GM23248 (cell line): Measurements from ENCODE around the gene CP. TPM values are rescaled to one million over a fixed set of nuclear protein-coding genes. Genes with fewer than 3 reads are reported as not detected.

Experiments used
- DNase-seq: peaks from one replicate; pipeline ENCODE4 v3.0.0-alpha.2; 2015
- H2AFZ ChIP-seq: fragments of 200-600 bp; sonication (generic); 2 replicates; pipeline ENCODE4 v1.6.1; 2016; ENCODE audit warnings: antibody characterized with exemption
- H3F3A ChIP-seq: fragments of 200-600 bp; sonication (generic); 2 replicates; pipeline ENCODE4 v1.6.1; 2016; ENCODE audit warnings: mild to moderate bottlenecking, antibody characterized with exemption, mixed run types; ENCODE audit not compliant: insufficient read depth
- H3K27ac ChIP-seq: fragments of 200-600 bp; sonication (generic); 2 replicates; pipeline ENCODE4 v1.5.1; 2016; ENCODE audit warnings: mild to moderate bottlenecking
- H3K27me3 ChIP-seq: fragments of 200-600 bp; sonication (generic); replicated peaks from 2 replicates; pipeline ENCODE4 v1.6.1; 2016; ENCODE audit warnings: mild to moderate bottlenecking; ENCODE audit not compliant: insufficient read depth
- H3K36me3 ChIP-seq: fragments of 200-600 bp; sonication (generic); 2 replicates; pipeline ENCODE4 v1.6.1; 2016; ENCODE audit warnings: low read depth, mild to moderate bottlenecking
- H3K4me1 ChIP-seq: fragments of 200-600 bp; sonication (generic); 2 replicates; pipeline ENCODE4 v1.6.1; 2016; ENCODE audit warnings: mild to moderate bottlenecking; ENCODE audit not compliant: insufficient read depth
- H3K4me2 ChIP-seq: fragments of 200-600 bp; sonication (generic); one replicate; pipeline ENCODE4 v1.6.1; 2016; ENCODE audit warnings: mild to moderate bottlenecking; ENCODE audit not compliant: unreplicated experiment
- H3K4me3 ChIP-seq: fragments of 200-600 bp; sonication (generic); 2 replicates; pipeline ENCODE4 v1.5.1; 2016; ENCODE audit warnings: mild to moderate bottlenecking
- H3K79me2 ChIP-seq: fragments of 200-600 bp; sonication (generic); 2 replicates; pipeline ENCODE4 v1.6.1; 2016; ENCODE audit warnings: mild to moderate bottlenecking; ENCODE audit not compliant: insufficient read depth
- H3K9ac ChIP-seq: fragments of 200-600 bp; sonication (generic); 2 replicates; pipeline ENCODE4 v1.6.1; 2016; ENCODE audit warnings: mild to moderate bottlenecking
- H3K9me2 ChIP-seq: fragments of 200-600 bp; sonication (generic); 2 replicates; pipeline ENCODE4 v1.6.1; 2016; ENCODE audit warnings: mixed run types, mild to moderate bottlenecking, moderate library complexity; ENCODE audit not compliant: insufficient read depth
- H3K9me3 ChIP-seq: fragments of 200-600 bp; sonication (generic); one replicate; pipeline ENCODE4 v1.6.1; 2017; ENCODE audit warnings: low read depth
- H4K20me1 ChIP-seq: fragments of 200-600 bp; sonication (generic); 2 replicates; pipeline ENCODE4 v1.6.0; 2016; ENCODE audit not compliant: insufficient read depth
- EZH2 ChIP-seq: fragments of 200-600 bp; sonication (generic); IDR thresholded peaks from 2 replicates; pipeline ENCODE4 v1.6.1; 2018; ENCODE audit warnings: antibody characterized with exemption, mild to moderate bottlenecking; ENCODE audit not compliant: insufficient read depth, poor library complexity, severe bottlenecking
- EZH2phosphoT487 ChIP-seq: fragments of 200-600 bp; sonication (generic); IDR thresholded peaks from 2 replicates; pipeline ENCODE4 v1.6.1; 2018; ENCODE audit warnings: antibody characterized with exemption, moderate library complexity, mild to moderate bottlenecking, low read depth; ENCODE audit not compliant: insufficient read depth
- WGBS, 2 experiments: methylation state at CpG; one replicate each; pipeline ENCODE4 v1.1.6; 2015 to 2017; ENCODE audit warnings: low lambda C conversion rate in 2 of 2, low coverage in 1 of 2; ENCODE audit errors: missing lambda C conversion rate in 2 of 2; 5-methylcytosine and 5-hydroxymethylcytosine counted together
- in situ Hi-C: fragments of 300-500 bp; cut with MboI; formaldehyde crosslinking; loops from 2 replicates; pipeline ENCODE4 v1.15.0; 2020
- polyA plus RNA-seq: library from polyadenylated mRNA; unstranded; fragments of >200 nt; fragmentation: Nextera tagmentation; extraction: Ambion mirVana; gene quantifications from 2 replicates; pipeline ENCODE4 v1.2.1, GENCODE V29; 2016
- total RNA-seq: library from RNA; depleted of rRNA; stranded (reverse); fragments of >200 nt; shearing (Covaris generic); gene quantifications from 2 replicates; pipeline ENCODE4 v1.2.3, GENCODE V29; 2014

CP gene
- total and polyA plus RNA-seq, 2 experiments from 2014 or later = not detected

DNA sequence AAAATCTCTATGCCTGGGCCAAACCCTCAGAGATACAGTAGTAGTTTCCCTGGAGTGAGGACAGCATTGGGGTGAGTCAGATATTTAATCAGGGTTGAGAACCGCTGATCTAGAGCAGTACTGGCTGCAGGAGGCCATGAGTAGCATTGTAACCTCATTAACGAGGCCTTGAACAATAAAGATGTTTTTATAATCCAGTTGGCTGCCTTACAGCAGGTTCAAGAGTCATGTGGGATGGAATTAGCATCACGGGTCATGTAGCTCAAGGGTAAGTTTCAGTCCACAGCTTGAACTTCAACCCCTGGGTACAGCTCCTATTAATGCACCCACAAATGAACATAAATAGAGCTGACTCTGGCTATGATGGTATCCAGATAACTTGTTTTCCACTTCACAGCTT, 87.1 kb downstream of the CP start:
- Histone ChIP-seq H3K27me3 (no peaks in the 10 kb centered on the region), H3K79me2 (peaks cover 87% of the 10 kb centered on the region), H3K9ac (no peak overlapping the region), H2AFZ (no peak overlapping the region), H3F3A (peaks cover 20% of the 10 kb centered on the region), H3K4me1 (peaks cover 19% of the 10 kb centered on the region), H3K4me2 (no peak overlapping the region), H4K20me1 (no peaks in the 10 kb centered on the region), H3K9me3 (no peaks in the 10 kb centered on the region), H3K36me3 (no peaks in the 10 kb centered on the region), H3K4me3 (no peak overlapping the region), H3K9me2 (no peaks in the 10 kb centered on the region), H3K27ac (no peak overlapping the region)
- in situ Hi-C loops = no loop called here
- peak; percentile 13 for DNase-seq
- WGBS, 2 experiments = 89 to 91% methylated on average over 3 of the region's 3 CpGs
- TF ChIP-seq EZH2phosphoT487 = no peak
- TF ChIP-seq EZH2 = no peak

DNA sequence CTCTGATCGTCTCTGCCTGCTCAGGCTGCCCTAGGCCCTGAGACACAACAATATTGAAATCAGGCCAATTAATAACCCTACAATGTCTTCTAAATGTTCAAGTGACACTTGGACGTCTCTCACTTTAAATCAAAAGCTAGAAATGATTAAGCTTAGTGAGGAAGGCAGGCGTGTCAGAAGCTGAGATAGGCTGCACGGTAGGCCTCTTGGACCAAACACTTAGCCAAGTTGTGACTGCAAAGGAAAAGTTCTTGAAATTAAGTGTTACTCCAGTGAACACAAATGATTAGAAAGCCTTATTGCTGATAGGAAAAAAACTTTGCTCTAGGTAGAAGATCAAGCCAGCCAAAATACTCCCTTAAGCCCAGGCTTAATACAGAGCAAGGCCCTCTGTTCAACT, 90.0 kb downstream of the CP start:
- no peaks in the 10 kb centered on the region for H4K20me1 ChIP-seq
- H3K9me2 ChIP-seq = no peaks in the 10 kb centered on the region
- peak overlapping the region; percentile 90 for H3K4me2 ChIP-seq
- 35 to 40% methylated on average over 4 of the region's 4 CpGs for WGBS, 2 experiments
- peak overlapping the region; percentile 13; the same call in 1 of the 2 replicates for H3K27ac ChIP-seq
- H3K4me1 ChIP-seq = peaks cover 23% of the 10 kb centered on the region
- H3F3A ChIP-seq = peaks cover 20% of the 10 kb centered on the region
- peak overlapping the region; percentile 12; the same call in 1 of the 2 replicates for H3K9ac ChIP-seq
- H2AFZ ChIP-seq = peak overlapping the region; percentile 44
- no peaks in the 10 kb centered on the region for H3K27me3 ChIP-seq
- peak overlapping the region; percentile 90 for H3K4me3 ChIP-seq
- H3K79me2 ChIP-seq = peaks cover 67% of the 10 kb centered on the region
- peak; percentile 13 for DNase-seq
- H3K9me3 ChIP-seq = no peaks in the 10 kb centered on the region
- H3K36me3 ChIP-seq = no peaks in the 10 kb centered on the region
- in situ Hi-C loops = no loop called here
- no peak for TF ChIP-seq EZH2
- TF ChIP-seq EZH2phosphoT487 = no peak

DNA sequence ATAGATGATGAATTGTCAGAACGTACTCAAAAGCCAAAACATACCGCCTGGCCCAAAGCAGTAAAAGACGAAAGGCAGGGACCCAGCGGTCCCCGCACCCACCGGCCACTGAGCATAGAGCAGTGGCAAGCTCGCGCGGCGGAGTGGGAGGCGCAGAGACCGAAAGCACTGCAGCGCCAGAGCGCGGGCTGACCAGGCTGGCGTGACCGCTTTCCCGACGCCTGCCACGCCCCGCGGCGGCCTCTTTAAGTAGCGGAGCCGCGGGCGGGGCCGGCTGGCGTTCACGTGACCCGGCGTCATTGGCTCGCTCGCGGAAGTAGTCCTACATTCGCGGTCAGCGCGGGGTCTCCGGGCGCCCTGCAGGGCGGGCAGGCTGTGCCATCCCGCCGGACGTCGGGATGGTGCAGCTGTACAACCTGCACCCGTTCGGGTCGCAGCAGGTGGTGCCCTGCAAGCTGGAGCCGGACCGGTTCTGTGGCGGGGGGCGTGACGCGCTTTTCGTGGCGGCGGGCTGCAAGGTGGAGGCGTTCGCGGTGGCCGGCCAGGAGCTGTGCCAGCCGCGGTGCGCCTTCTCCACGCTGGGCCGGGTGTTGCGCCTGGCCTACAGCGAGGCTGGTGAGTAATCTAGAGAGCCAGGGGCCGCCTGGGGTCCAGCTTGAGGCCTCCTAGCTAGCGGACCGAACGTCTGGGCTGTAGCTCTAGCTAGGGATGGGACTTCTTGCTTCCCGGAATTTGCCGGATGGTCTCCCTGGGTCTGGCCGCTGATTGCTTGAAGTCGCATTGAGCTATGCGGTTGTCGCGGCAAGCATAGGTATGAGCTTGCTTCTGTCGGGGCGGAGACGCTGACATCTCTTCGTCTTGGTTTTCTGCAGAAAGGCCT, 92.1 kb downstream of the CP start, which contains the start of gene HPS3:
Gene HPS3 (plus strand): TSS at position 313 of the 880 bp plus-strand sequence. CDS start 86 bp downstream, at position 399.
- Histone ChIP-seq H3K9me3 (no peaks in the 10 kb centered on the region), H3F3A (peaks cover 20% of the 10 kb centered on the region), H3K79me2 (peaks cover 47% of the 10 kb centered on the region), H3K27me3 (no peaks in the 10 kb centered on the region), H3K4me1 (peaks cover 23% of the 10 kb centered on the region), H2AFZ (peak within 1 kb of the TSS; percentile 98), H3K4me2 (peak within 1 kb of the TSS; percentile 90), H4K20me1 (no peaks in the 10 kb centered on the region), H3K27ac (peak within 1 kb of the TSS; percentile 82), H3K4me3 (peak within 1 kb of the TSS; percentile 90), H3K9me2 (no peaks in the 10 kb centered on the region), H3K36me3 (no peaks in the 10 kb centered on the region), H3K9ac (peak within 1 kb of the TSS; percentile 86)
- DNase-seq = peak; percentile 99
- in situ Hi-C loops = no loop called here
- TF ChIP-seq EZH2phosphoT487 = no peak
- TF ChIP-seq EZH2 = no peak
- WGBS, 2 experiments = 0 to 1% methylated on average over 76 to 83 of the region's 84 CpGs

DNA sequence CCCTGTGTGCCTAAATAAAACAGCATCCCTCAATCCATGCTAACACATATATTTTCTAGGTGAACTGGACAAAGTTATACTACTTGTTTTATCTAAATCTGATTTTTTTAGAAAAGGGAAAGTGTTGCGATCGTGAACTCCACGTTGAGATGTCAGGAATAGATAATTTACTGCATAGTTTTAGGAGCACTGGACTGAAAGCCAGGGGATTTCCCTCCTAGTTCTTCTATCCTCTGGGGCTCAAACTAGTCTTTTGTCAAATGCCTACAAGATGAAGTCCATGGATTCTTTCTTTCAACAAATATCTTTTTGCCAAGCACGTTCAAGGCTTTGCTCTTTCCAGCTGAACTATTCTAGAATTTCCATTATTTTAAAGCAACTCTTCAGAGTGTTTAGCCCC, 92.8 kb downstream of the CP start:
- TF ChIP-seq EZH2 = no peak
- no peak for TF ChIP-seq EZH2phosphoT487
- peak; percentile 32 for DNase-seq
- peak overlapping the region; percentile 86 for H3K9ac ChIP-seq
- H3F3A ChIP-seq = peaks cover 20% of the 10 kb centered on the region
- peak overlapping the region; percentile 82 for H3K27ac ChIP-seq
- H3K79me2 ChIP-seq = peaks cover 40% of the 10 kb centered on the region
- no peaks in the 10 kb centered on the region for H3K27me3 ChIP-seq
- peaks cover 23% of the 10 kb centered on the region for H3K4me1 ChIP-seq
- H3K4me3 ChIP-seq = peak overlapping the region; percentile 90
- H3K9me2 ChIP-seq = no peaks in the 10 kb centered on the region
- no peaks in the 10 kb centered on the region for H4K20me1 ChIP-seq
- WGBS, 2 experiments = 3 to 6% methylated on average over 4 of the region's 4 CpGs
- H3K4me2 ChIP-seq = peak overlapping the region; percentile 90
- no peaks in the 10 kb centered on the region for H3K36me3 ChIP-seq
- no peaks in the 10 kb centered on the region for H3K9me3 ChIP-seq
- H2AFZ ChIP-seq = peak overlapping the region; percentile 98
- in situ Hi-C loops = no loop called here
